Measurements from ENCODE around the gene METTL16. TPM values are rescaled to one million over a fixed set of nuclear protein-coding genes. Genes with fewer than 3 reads are reported as not detected.

Gene METTL16
- total RNA-seq, 1 donor from 2014 or later, result 17.6 TPM

- FAIRE-seq, result no peak
- no peak for TF ChIP-seq CTCF (IDR thresholded peaks at IDR 0.05; ENCODE audit: insufficient read depth, low read length, severe bottlenecking)
- Histone ChIP-seq H3K36me3 (ENCODE audit: control insufficient read depth, insufficient read depth, low read length) (peaks cover 19% of the 10 kb centered on the region), H3K27me3 (ENCODE audit: control insufficient read depth, insufficient read depth, low read length) (no peaks in the 10 kb centered on the region), H3K4me3 (ENCODE audit: low read depth, low read length) (no peak overlapping the region)
- DNase-seq (ENCODE audit: low read depth), result no peak
Observed at GRCh38 chr17:2369039-2369438, 142.6 kb downstream of the METTL16 start.

DNA sequence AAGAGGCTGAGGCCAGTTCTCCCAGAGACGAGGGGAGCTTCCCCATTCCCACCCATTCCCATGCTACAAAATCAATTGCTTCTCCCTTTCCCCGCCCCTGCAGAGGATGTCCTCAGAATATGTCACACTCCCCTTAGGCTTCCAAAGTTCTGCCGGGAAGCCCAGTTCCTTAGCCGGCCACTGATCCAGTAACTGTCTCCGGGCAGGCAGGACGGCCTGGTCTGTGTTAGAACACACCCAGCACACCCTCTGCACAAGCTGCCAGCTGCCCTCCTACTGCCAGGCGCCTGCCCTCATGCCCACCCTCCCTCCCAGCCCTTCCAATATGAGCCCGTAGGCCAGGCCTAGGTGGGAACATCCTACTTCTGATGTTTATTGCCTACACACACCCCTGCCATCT is 143.3 kb downstream of the METTL16 start:
- Histone ChIP-seq H3K4me3 (ENCODE audit: low read depth, low read length) (no peak overlapping the region), H3K36me3 (ENCODE audit: control insufficient read depth, insufficient read depth, low read length) (peaks cover 18% of the 10 kb centered on the region), H3K27me3 (ENCODE audit: control insufficient read depth, insufficient read depth, low read length) (no peaks in the 10 kb centered on the region)
- no peak for FAIRE-seq
- TF ChIP-seq CTCF (IDR thresholded peaks at IDR 0.05; ENCODE audit: insufficient read depth, low read length, severe bottlenecking), result no peak
- DNase-seq (ENCODE audit: low read depth), result no peak

DNA sequence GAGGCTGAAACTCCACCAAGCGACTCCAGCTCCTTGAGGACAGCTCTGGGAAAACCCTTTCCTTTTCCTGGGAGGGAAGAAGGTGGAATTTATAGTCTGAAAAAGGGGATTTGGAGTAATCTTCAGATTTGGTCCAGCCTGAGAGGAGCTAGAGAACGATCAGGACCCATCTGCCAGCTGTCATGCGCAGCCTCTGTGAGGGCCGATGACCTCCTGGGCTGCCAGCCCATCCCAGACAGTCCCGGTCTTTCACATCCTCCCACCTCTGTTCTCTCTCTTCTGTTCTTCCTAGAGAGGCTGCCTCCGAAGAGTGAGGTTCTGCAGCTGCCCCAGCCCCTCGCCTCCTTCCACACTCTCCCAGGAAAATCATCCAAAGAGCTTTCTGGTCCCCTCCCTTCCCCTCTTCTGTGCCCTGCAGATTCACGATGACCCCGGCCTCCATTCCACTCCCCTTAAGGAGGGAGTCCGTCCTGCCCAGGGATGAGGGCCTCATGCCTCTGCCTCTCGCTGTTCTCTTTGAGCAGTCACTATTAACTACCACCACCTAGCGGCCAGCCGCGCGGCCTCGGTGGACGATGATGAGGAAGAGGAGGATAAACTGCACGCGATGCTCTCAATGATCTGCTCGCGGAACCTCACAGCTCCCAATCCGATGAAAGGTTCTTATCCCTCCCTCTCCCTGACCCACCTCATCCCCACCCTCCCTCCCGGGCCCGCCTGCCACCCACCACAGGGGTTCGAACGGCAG is 144.8 kb downstream of the METTL16 start:
- no peak for DNase-seq (ENCODE audit: low read depth)
- Histone ChIP-seq H3K4me3 (ENCODE audit: low read depth, low read length) (no peak overlapping the region), H3K36me3 (ENCODE audit: control insufficient read depth, insufficient read depth, low read length) (peaks cover 19% of the 10 kb centered on the region), H3K27me3 (ENCODE audit: control insufficient read depth, insufficient read depth, low read length) (no peaks in the 10 kb centered on the region)
- FAIRE-seq, result no peak
- peak; percentile 24 for TF ChIP-seq CTCF (IDR thresholded peaks at IDR 0.05; ENCODE audit: insufficient read depth, low read length, severe bottlenecking)

Other genes with a start within 250 kb of the METTL16 start
- 9.2 and 13.4 TPM in 2 replicates for gene SMG6, start 208.1 kb downstream of the METTL16 start, total RNA-seq
- 10.5 and 13.1 TPM in 2 replicates for gene SRR, start 207.9 kb downstream of the METTL16 start, total RNA-seq
- gene TSR1, start 175.4 kb downstream of the METTL16 start, total RNA-seq, result 55.9 and 72.1 TPM in 2 replicates
- gene SGSM2, start 174.4 kb downstream of the METTL16 start, total RNA-seq, result 13.4 and 18.3 TPM in 2 replicates
- 4.5 and 5.0 TPM in 2 replicates for gene MNT, start 110.8 kb downstream of the METTL16 start, total RNA-seq
- gene PAFAH1B1, start 81.8 kb upstream of the METTL16 start, total RNA-seq, result 109 and 131 TPM in 2 replicates
- gene CLUH, start 199.9 kb upstream of the METTL16 start, total RNA-seq, result 41.3 and 41.9 TPM in 2 replicates
- not detected in 2 replicates for gene CCDC92B, start 237.8 kb upstream of the METTL16 start, total RNA-seq

All from bronchial epithelial cell (primary cell).